ENCODE measurements around the gene CD226. TPM values are rescaled to one million over a fixed set of nuclear protein-coding genes. Genes with fewer than 3 reads are reported as not detected.

Gene CD226
- 0.53 and 0.65 TPM in 2 replicates for total RNA-seq

DNA sequence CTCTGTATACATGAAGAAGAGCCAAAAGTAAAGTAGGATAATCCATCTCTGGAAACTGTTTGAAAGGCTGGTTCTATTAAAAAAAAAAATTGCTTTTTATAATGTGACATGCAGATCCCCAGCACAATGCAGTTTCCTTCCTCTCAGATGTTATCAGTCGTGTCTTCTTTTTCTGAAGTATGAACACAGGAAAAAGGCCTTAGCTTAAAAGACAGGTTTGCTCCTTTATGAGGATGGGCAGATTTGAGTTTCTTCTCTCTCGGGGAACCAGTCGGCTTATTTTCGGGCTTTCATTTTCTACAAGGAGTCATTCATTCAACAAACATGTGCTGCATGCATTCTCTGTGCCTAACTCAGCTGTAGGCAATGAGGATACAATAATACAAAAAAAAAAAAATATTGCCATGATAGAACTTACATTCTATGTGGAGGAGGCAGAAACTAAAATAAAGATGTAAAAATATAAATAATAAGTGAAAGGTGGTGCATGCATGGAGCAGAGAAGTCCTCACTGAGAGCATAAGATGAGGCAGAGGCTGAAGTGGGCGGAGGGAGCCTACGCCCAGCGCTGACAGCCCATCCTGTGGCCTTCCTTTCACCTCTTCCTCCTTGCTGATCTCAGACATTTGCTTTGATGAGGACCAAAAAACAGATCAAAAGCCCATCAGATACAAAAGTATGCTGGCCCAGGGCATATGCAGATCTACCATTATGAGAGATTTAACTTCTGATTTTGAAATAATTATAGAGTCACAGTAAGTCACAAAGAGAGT, at the start of gene CD226:
Gene CD226 (minus strand): TSS at position 513 of the 773 bp plus-strand sequence. CDS start 467 bp downstream, at position 46.

